H1 (cell line): ENCODE data around the gene LIMK1. TPM values are rescaled to one million over a fixed set of nuclear protein-coding genes. Genes with fewer than 3 reads are reported as not detected.

Experiments
- CTCF ChIA-PET: fragments of 300-600 bp; sonication (Branson Sonifier 250); formaldehyde crosslinking; loops from one replicate; lab custom pipeline; 2021; ENCODE audit not compliant: partially characterized antibody; lab: Charles Lee
- POLR2A ChIA-PET: fragments of 300-600 bp; sonication (Branson Sonifier 250); formaldehyde crosslinking; loops from one replicate; lab custom pipeline; 2021; ENCODE audit warnings: inconsistent platforms; ENCODE audit not compliant: partially characterized antibody; lab: Charles Lee
- DNase-seq, 2 experiments: peaks; one replicate each; pipeline versions ENCODE4 v3.0.0 to v3.0.0-alpha.2; 2010 to 2022; ENCODE audit warnings: low spot score in 2 of 2, low read depth in 1 of 2, mixed read lengths in 1 of 2
- FAIRE-seq: peaks from 2 replicates; lab custom pipeline; 2011; peaks lifted over from hg19 to GRCh38; lab: Jason Lieb, UNC
- H2AFZ ChIP-seq: 2 replicates; pipeline ENCODE4 v1.8.1; 2012; ENCODE audit warnings: low read length, inconsistent platforms
- H2AK5ac ChIP-seq: 2 replicates; pipeline ENCODE4 v1.6.1; 2013; ENCODE audit warnings: low read depth, low read length
- H2BK120ac ChIP-seq: replicated peaks from 2 replicates; pipeline ENCODE3; 2013; ENCODE audit warnings: low read depth, low read length, inconsistent platforms
- H2BK12ac ChIP-seq: 2 replicates; pipeline ENCODE4 v1.6.1; 2013; ENCODE audit warnings: low read depth, low read length
- H2BK15ac ChIP-seq: 2 replicates; pipeline ENCODE4 v1.6.1; 2013; ENCODE audit warnings: low read length
- H2BK20ac ChIP-seq: 2 replicates; pipeline ENCODE4 v1.6.1; 2013; ENCODE audit warnings: low read length
- H2BK5ac ChIP-seq: 2 replicates; pipeline ENCODE4 v1.6.1; 2013; ENCODE audit warnings: low read depth, low read length
- H3K14ac ChIP-seq: 2 replicates; pipeline ENCODE4 v1.6.1; 2013; ENCODE audit warnings: inconsistent platforms; ENCODE audit not compliant: insufficient read length
- H3K18ac ChIP-seq: 2 replicates; pipeline ENCODE4 v1.6.1; 2013; ENCODE audit warnings: low read length; ENCODE audit errors: extremely low read depth
- H3K23ac ChIP-seq: 2 replicates; pipeline ENCODE4 v1.6.1; 2013; ENCODE audit warnings: inconsistent platforms; ENCODE audit not compliant: insufficient read length
- H3K23me2 ChIP-seq: 2 replicates; pipeline ENCODE4 v1.6.1; 2013; ENCODE audit warnings: low read depth, low read length
- H3K27ac ChIP-seq: 2 replicates; pipeline ENCODE4 v1.6.1; 2011; ENCODE audit warnings: low read depth, low read length, inconsistent platforms
- H3K27me3 ChIP-seq, 4 experiments: replicated peaks in 1 of 4; 1 replicate in 1 of 4; 2 replicates in 3 of 4; pipeline versions ENCODE4 v1.6.1 to v1.8.1; 2011 to 2013; ENCODE audit warnings: low read length in 3 of 4, mild to moderate bottlenecking in 3 of 4, inconsistent platforms in 2 of 4, mixed read lengths in 2 of 4, moderate library complexity in 1 of 4; ENCODE audit not compliant: control insufficient read depth in 3 of 4, insufficient read depth in 3 of 4; ENCODE audit errors: extremely low read depth in 1 of 4
- H3K36me3 ChIP-seq, 4 experiments: 2 replicates each; pipeline versions ENCODE4 v1.6.1 to v1.8.1; 2011 to 2013; ENCODE audit warnings: mild to moderate bottlenecking in 4 of 4, low read length in 3 of 4, moderate library complexity in 2 of 4, control low read depth in 1 of 4, inconsistent platforms in 1 of 4; ENCODE audit not compliant: insufficient read depth in 4 of 4, control insufficient read depth in 2 of 4
- H3K4ac ChIP-seq: replicated peaks from 2 replicates; pipeline ENCODE3; 2013; ENCODE audit warnings: low read length, low read depth, mixed read lengths, inconsistent platforms; ENCODE audit not compliant: insufficient read length
- H3K4me1 ChIP-seq, 4 experiments: replicated peaks in 1 of 4; 1 replicate in 1 of 4; 2 replicates in 3 of 4; pipeline versions ENCODE4 v1.6.1 to v1.8.1; 2011 to 2013; ENCODE audit warnings: low read length in 3 of 4, inconsistent platforms in 2 of 4, mixed read lengths in 1 of 4; ENCODE audit not compliant: insufficient read depth in 4 of 4, control insufficient read depth in 3 of 4
- H3K4me2 ChIP-seq, 2 experiments: 2 replicates each; pipeline versions ENCODE4 v1.6.1 to v1.8.1; 2011 to 2013; ENCODE audit warnings: low read depth in 2 of 2, low read length in 2 of 2, control low read depth in 1 of 2, inconsistent platforms in 1 of 2, mild to moderate bottlenecking in 1 of 2; ENCODE audit not compliant: insufficient read depth in 1 of 2
- H3K4me3 ChIP-seq, 4 experiments: fragments of 200-600, 300-600 bp in 1 of 4; sonication (generic), shearing (Covaris generic), sonication (Bioruptor Twin) in 1 of 4; 2 replicates each; pipeline versions ENCODE4 v1.5.1 to v1.8.1; 2011 to 2016; ENCODE audit warnings: low read length in 4 of 4, low read depth in 3 of 4, control low read depth in 2 of 4, inconsistent platforms in 2 of 4, mild to moderate bottlenecking in 2 of 4, mixed read lengths in 1 of 4, moderate library complexity in 1 of 4; ENCODE audit not compliant: insufficient read depth in 2 of 4; ENCODE audit errors: extremely low read depth in 1 of 4
- H3K56ac ChIP-seq: replicated peaks from 2 replicates; pipeline ENCODE3; 2013; ENCODE audit warnings: low read depth, mild to moderate bottlenecking, mixed read lengths, low read length, inconsistent platforms; ENCODE audit not compliant: insufficient read length
- H3K79me1 ChIP-seq: 2 replicates; pipeline ENCODE4 v1.6.1; 2013; ENCODE audit warnings: low read depth, low read length, control low read depth
- H3K79me2 ChIP-seq, 2 experiments: 2 replicates each; pipeline versions ENCODE4 v1.6.1 to v1.8.1; 2012 to 2013; ENCODE audit warnings: low read length in 2 of 2, mild to moderate bottlenecking in 2 of 2, inconsistent platforms in 1 of 2; ENCODE audit not compliant: insufficient read depth in 2 of 2, control insufficient read depth in 1 of 2
- H3K9ac ChIP-seq, 4 experiments: replicated peaks in 1 of 4; 1 replicate in 1 of 4; 2 replicates in 3 of 4; pipeline versions ENCODE4 v1.6.1 to v1.8.1; 2011 to 2013; ENCODE audit warnings: low read depth in 3 of 4, low read length in 3 of 4, control low read depth in 2 of 4, mild to moderate bottlenecking in 2 of 4, moderate library complexity in 2 of 4, inconsistent platforms in 1 of 4; ENCODE audit errors: extremely low read depth in 1 of 4
- H3K9me3 ChIP-seq, 2 experiments: 2 replicates each; pipeline versions ENCODE4 v1.6.1 to v1.8.1; 2012 to 2013; ENCODE audit warnings: mild to moderate bottlenecking in 2 of 2, moderate library complexity in 2 of 2, control low read depth in 1 of 2, inconsistent platforms in 1 of 2, low read depth in 1 of 2, low read length in 1 of 2, mixed read lengths in 1 of 2; ENCODE audit not compliant: insufficient read depth in 2 of 2
- H4K20me1 ChIP-seq, 2 experiments: replicated peaks in 1 of 2; 2 replicates each; pipeline versions ENCODE3 to v1.8.1; 2011 to 2013; ENCODE audit warnings: inconsistent platforms in 2 of 2, low read length in 2 of 2, mild to moderate bottlenecking in 1 of 2; ENCODE audit not compliant: insufficient read depth in 2 of 2, control insufficient read depth in 1 of 2
- H4K5ac ChIP-seq: 2 replicates; pipeline ENCODE4 v1.6.1; 2013; ENCODE audit warnings: low read length, low read depth, mixed read lengths, inconsistent platforms; ENCODE audit not compliant: insufficient read length
- H4K8ac ChIP-seq: 2 replicates; pipeline ENCODE4 v1.8.0; 2013; ENCODE audit warnings: mild to moderate bottlenecking, moderate library complexity, low read length, inconsistent platforms; ENCODE audit not compliant: insufficient read depth; ENCODE audit errors: extremely low read depth
- H4K91ac ChIP-seq: replicated peaks from 2 replicates; pipeline ENCODE3; 2013; ENCODE audit warnings: low read length, mixed read lengths, inconsistent platforms; ENCODE audit not compliant: insufficient read length
- JUND ChIP-seq: IDR thresholded peaks from 2 replicates; pipeline ENCODE4 v1.6.1; 2011; ENCODE audit warnings: mild to moderate bottlenecking, improper control_type of control experiment, low read length
- KDM5A ChIP-seq: fragments of 200-600 bp; IDR thresholded peaks from 2 replicates; pipeline ENCODE4 v1.7.1; 2012; ENCODE audit warnings: mild to moderate bottlenecking, low read length, inconsistent platforms, mixed read lengths
- SUZ12 ChIP-seq: fragments of 200-600 bp; sonication (generic); IDR thresholded peaks from 2 replicates; pipeline ENCODE4 v1.6.1; 2012; ENCODE audit warnings: mild to moderate bottlenecking, inconsistent platforms, low read length, moderate library complexity, mixed read lengths
- WGBS, 2 experiments: shearing (Covaris generic) in 1 of 2; methylation state at CpG; one replicate each; pipeline versions ENCODE4 v1.1.6 to v1.1.7; 2013 to 2015; ENCODE audit warnings: low lambda C conversion rate in 2 of 2, mixed read lengths in 2 of 2, inconsistent platforms in 1 of 2, low coverage in 1 of 2, missing lambda C conversion rate in 1 of 2; ENCODE audit not compliant: insufficient replicate concordance in 2 of 2, insufficient coverage in 1 of 2, insufficient read length in 1 of 2; ENCODE audit errors: extremely low coverage in 1 of 2, missing lambda C conversion rate in 1 of 2; 5-methylcytosine and 5-hydroxymethylcytosine counted together
- polyA plus RNA-seq, 7 experiments: library from polyadenylated mRNA; depleted of rRNA in 3 of 7; stranded (reverse) in 5 of 7; unstranded in 2 of 7; fragments of >200 nt in 5 of 7; fragments of 200-250 nt in 2 of 7; gene quantifications; 1 replicate in 5 of 7; 2 replicates in 1 of 7; 4 replicates in 1 of 7; pipeline versions ENCODE4 v1.2.1 to v1.2.3, GENCODE V29; 2011 to 2013; ENCODE audit warnings: missing spikeins in 2 of 7, mixed read lengths in 2 of 7
- total RNA-seq: library from RNA; stranded (reverse); fragmentation: NEBNext Ultra II Directional; extraction: Animal tissue kit (Norgen Biotek cat#: 25700); gene quantifications from 2 replicates; pipeline ENCODE4 v1.2.1, GENCODE V29; 2021

LIMK1 gene
- total and polyA plus RNA-seq, 2 of the 8 experiments (the other 6 are each of a cell fraction or from before 2014, with no cell fraction given), result 93.5 to 108 TPM

- TF ChIP-seq SUZ12 (no peak), JUND (no peak), KDM5A (no peak)
- 0 out of 2 replicates have a peak overlapping the region, but pooled peaks have one; percentile 3 for H2BK5ac ChIP-seq
- H3K4me1 ChIP-seq, result peaks cover 0 to 20% (median 12%) of the 10 kb centered on the region in 4 experiments; a peak in 6 of 7 replicates
- H3K36me3 ChIP-seq, result peaks cover 0 to 9% (median 6%) of the 10 kb centered on the region in 4 experiments; a peak in 5 of 8 replicates
- H2BK15ac ChIP-seq, result no peak overlapping the region
- peaks cover 0 to 9% of the 10 kb centered on the region in 2 experiments; a peak in 1 of 4 replicates for H3K79me2 ChIP-seq
- WGBS, 2 experiments, result 90% methylated on average over 9 of the region's 9 CpGs; no CpG with 5 or more reads in 1 of the 2 experiments
- no peaks in the 10 kb centered on the region for H3K27me3 ChIP-seq
- H2AK5ac ChIP-seq, result no peak overlapping the region
- DNase-seq, result no peak
- H4K8ac ChIP-seq, result no peak overlapping the region
- H2BK120ac ChIP-seq, result no peak overlapping the region
- CTCF ChIA-PET, result interaction anchor here (0.7 to 1.7 kb wide), 4 partner anchors 11 to 124 kb away, joined by 3 to 5 read pairs (median 4); no protein-coding TSS in a partner anchor
- no peak overlapping the region for H3K56ac ChIP-seq
- no peak for FAIRE-seq
- H2AFZ ChIP-seq, result no peak overlapping the region
- peak overlapping the region; percentile 34 for H4K91ac ChIP-seq
- POLR2A ChIA-PET, result interaction anchor here (0.6 to 5.0 kb wide), 3 partner anchors 14 to 385 kb away, joined by 3 to 18 read pairs (median 3); partner anchors contain the start of gene EIF4H
- H3K9ac ChIP-seq, result no peak overlapping the region
- H3K4ac ChIP-seq, result no peak overlapping the region
- no peak overlapping the region for H2BK20ac ChIP-seq
- no peak overlapping the region for H3K14ac ChIP-seq
- H3K23ac ChIP-seq, result no peak overlapping the region
- no peaks in the 10 kb centered on the region for H3K9me3 ChIP-seq
- no peak overlapping the region for H3K27ac ChIP-seq
- H4K20me1 ChIP-seq, result peaks cover 2 to 9% of the 10 kb centered on the region in 2 experiments
- H3K4me2 ChIP-seq, result peak overlapping the region; percentile 67 to 90
- peaks cover 6% of the 10 kb centered on the region; the same call in 1 of the 2 replicates for H3K23me2 ChIP-seq
- 0 out of 2 replicates have a peak overlapping the region, but pooled peaks have one; percentile 6 for H2BK12ac ChIP-seq
- 0 out of 2 replicates have a peak overlapping the region, but pooled peaks have one; percentile 71 for H3K18ac ChIP-seq
- peaks cover 16% of the 10 kb centered on the region for H3K79me1 ChIP-seq
- no peak overlapping the region for H4K5ac ChIP-seq
- peak overlapping the region in 3 of 4 experiments; percentile 17 to 65 (median 30); a peak in 4 of 8 replicates for H3K4me3 ChIP-seq
Measured at GRCh38 chr7:74082770-74083116, 861 bp upstream of the LIMK1 start.
